ENCODE results near the gene COL18A1. TPM values are rescaled to one million over a fixed set of nuclear protein-coding genes. Genes with fewer than 3 reads are reported as not detected.

The COL18A1 gene
- total RNA-seq, 1 donor from 2014 or later = 515 TPM

DNA sequence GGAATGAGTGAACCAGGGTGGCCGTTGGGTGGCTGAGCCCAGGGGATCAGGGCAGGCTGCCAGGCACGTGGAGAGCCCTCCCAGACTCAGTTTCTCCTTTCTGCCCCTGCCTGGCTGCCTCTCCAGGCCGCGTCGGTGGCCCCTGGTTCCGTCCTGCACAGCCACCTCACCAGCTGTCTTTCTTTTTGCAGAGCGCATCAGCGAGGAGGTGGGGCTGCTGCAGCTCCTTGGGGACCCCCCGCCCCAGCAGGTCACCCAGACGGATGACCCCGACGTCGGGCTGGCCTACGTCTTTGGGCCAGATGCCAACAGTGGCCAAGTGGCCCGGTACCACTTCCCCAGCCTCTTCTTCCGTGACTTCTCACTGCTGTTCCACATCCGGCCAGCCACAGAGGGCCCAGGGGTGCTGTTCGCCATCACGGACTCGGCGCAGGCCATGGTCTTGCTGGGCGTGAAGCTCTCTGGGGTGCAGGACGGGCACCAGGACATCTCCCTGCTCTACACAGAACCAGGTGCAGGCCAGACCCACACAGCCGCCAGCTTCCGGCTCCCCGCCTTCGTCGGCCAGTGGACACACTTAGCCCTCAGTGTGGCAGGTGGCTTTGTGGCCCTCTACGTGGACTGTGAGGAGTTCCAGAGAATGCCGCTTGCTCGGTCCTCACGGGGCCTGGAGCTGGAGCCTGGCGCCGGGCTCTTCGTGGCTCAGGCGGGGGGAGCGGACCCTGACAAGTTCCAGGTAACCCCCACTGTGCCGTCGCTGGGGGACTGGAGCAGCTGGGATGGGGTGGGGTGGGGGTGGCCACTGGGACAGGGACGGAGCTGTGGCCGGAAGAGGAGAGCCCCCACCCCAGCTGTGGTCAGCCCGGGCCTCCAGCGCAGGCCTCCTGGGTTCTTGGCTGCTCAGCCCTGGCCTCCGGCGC, 63.3 kb downstream of the COL18A1 start:
- TF ChIP-seq, protein P1, sequence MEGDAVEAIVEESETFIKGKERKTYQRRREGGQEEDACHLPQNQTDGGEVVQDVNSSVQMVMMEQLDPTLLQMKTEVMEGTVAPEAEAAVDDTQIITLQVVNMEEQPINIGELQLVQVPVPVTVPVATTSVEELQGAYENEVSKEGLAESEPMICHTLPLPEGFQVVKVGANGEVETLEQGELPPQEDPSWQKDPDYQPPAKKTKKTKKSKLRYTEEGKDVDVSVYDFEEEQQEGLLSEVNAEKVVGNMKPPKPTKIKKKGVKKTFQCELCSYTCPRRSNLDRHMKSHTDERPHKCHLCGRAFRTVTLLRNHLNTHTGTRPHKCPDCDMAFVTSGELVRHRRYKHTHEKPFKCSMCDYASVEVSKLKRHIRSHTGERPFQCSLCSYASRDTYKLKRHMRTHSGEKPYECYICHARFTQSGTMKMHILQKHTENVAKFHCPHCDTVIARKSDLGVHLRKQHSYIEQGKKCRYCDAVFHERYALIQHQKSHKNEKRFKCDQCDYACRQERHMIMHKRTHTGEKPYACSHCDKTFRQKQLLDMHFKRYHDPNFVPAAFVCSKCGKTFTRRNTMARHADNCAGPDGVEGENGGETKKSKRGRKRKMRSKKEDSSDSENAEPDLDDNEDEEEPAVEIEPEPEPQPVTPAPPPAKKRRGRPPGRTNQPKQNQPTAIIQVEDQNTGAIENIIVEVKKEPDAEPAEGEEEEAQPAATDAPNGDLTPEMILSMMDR (IDR thresholded peaks at IDR 0.05) = no peak
- Mint-ChIP-seq H3K27me3 (ENCODE audit: unreplicated experiment) (no peaks in the 10 kb centered on the region), H3K27ac (ENCODE audit: unreplicated experiment) (no peak overlapping the region), H3K9me3 (ENCODE audit: unreplicated experiment) (no peaks in the 10 kb centered on the region), H3K36me3 (ENCODE audit: unreplicated experiment) (peaks cover 17% of the 10 kb centered on the region), H3K4me3 (ENCODE audit: unreplicated experiment) (no peak overlapping the region), H3K4me1 (ENCODE audit: unreplicated experiment) (peaks cover 51% of the 10 kb centered on the region)
- no peak for DNase-seq (ENCODE audit: extremely low spot score, unreplicated experiment)

DNA sequence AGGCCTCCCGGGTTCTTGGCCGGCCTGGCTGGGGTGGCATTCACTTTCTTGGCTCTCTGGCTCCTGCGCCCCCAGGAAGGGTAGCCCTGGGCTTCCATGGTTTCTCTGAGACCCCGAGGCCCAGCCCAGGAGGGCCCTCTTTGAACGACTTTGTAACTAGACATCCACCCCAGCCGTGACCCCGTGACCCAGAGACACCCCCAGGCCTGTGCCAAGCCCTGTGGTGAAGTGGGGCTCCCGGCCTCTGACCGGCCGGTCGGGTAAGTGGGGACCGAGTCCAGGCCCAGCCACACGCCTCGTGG, 64.0 kb downstream of the COL18A1 start:
- H3K4me3 Mint-ChIP-seq (ENCODE audit: unreplicated experiment) = no peak overlapping the region

DNA sequence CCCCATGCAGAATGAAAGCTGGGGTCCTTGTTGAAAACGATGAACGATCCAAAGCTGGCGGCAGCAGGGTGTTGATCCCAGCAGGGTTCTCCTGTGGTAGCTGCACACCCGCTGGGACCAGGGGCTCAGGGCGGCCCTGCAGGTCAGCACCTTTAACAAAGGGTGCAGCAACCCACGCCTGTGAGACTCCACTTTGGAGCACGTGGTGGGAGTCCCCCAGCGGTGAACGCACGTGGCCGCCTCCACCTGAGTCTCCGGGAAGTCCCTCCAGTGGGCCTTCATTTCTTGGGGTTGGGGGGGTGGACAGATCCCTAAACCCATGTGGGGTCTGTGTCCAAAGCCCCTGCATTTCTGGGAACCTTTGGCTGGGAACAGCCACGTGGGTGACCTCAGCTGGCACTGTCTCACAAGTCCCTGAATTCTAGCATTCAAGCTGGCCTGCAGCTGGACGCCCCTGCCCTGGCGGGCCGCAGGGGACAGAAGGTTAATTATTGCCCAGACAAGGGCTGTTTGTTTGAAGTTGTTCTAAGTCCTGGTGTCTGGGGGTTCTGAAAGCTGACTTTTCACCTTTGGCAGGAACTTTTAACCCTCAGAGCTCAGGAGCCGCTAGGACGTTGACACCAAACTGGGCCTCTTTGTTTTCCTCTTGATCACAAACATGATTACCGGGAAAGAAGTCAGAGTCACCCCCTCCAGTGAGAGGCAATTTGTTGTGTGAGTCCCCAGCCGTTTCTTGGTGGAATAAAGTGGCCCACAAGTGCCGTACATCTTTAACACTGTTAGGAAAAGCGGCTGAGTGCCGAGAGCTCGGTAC, 64.5 kb downstream of the COL18A1 start:
- Mint-ChIP-seq H3K4me3 (ENCODE audit: unreplicated experiment) (peak overlapping the region; percentile 24), H3K36me3 (ENCODE audit: unreplicated experiment) (peaks cover 15% of the 10 kb centered on the region), H3K27ac (ENCODE audit: unreplicated experiment) (peak overlapping the region; percentile 95), H3K27me3 (ENCODE audit: unreplicated experiment) (no peaks in the 10 kb centered on the region), H3K4me1 (ENCODE audit: unreplicated experiment) (peaks cover 57% of the 10 kb centered on the region), H3K9me3 (ENCODE audit: unreplicated experiment) (no peaks in the 10 kb centered on the region)
- DNase-seq (ENCODE audit: extremely low spot score, unreplicated experiment) = no peak
- TF ChIP-seq, protein P1 (IDR thresholded peaks at IDR 0.05) = no peak

More for the DNA sequence above, 64.0 kb downstream of the COL18A1 start:
- Mint-ChIP-seq H3K4me1 (ENCODE audit: unreplicated experiment) (peaks cover 53% of the 10 kb centered on the region), H3K27me3 (ENCODE audit: unreplicated experiment) (no peaks in the 10 kb centered on the region), H3K36me3 (ENCODE audit: unreplicated experiment) (peaks cover 11% of the 10 kb centered on the region), H3K27ac (ENCODE audit: unreplicated experiment) (no peak overlapping the region), H3K9me3 (ENCODE audit: unreplicated experiment) (no peaks in the 10 kb centered on the region)
- TF ChIP-seq, protein P1 (IDR thresholded peaks at IDR 0.05) = no peak
- DNase-seq (ENCODE audit: extremely low spot score, unreplicated experiment) = no peak

DNA sequence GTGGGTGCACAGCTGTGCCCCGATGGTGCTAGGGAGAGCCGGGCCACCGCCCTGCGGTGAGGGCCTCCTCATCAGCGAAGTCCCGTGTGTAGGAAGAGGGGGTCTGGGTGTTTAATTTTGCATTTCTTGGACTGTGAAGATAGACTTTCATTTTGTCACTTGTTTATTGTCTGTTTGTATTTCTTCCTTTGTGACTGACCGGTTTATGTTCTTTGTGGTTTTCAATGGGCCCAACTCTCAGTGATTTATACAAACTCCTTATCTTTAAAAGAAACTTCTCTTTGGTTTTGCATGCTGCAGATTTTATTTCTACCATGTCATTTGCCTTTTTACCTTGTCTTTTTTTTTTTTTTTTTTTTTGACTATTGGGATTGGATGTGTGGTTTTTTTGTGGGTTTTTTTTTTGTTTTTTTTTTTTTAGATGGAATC, 65.1 kb downstream of the COL18A1 start:
- Mint-ChIP-seq H3K36me3 (ENCODE audit: unreplicated experiment) (peaks cover 11% of the 10 kb centered on the region), H3K4me3 (ENCODE audit: unreplicated experiment) (peak overlapping the region; percentile 24), H3K27me3 (ENCODE audit: unreplicated experiment) (no peaks in the 10 kb centered on the region), H3K9me3 (ENCODE audit: unreplicated experiment) (no peaks in the 10 kb centered on the region), H3K27ac (ENCODE audit: unreplicated experiment) (peak overlapping the region; percentile 95), H3K4me1 (ENCODE audit: unreplicated experiment) (peaks cover 57% of the 10 kb centered on the region)
- DNase-seq (ENCODE audit: extremely low spot score, unreplicated experiment) = no peak
- TF ChIP-seq, protein P1 (IDR thresholded peaks at IDR 0.05) = no peak

All from osteocyte (in vitro differentiated cells).